NCI-H526 (cell line): ENCODE measurements around the gene PFKP.
"Not testable (repeated sequence)": the region's sequence is repeated elsewhere in the genome, so short reads cannot be mapped to it uniquely, and the experiment has no call there.

ENCODE experiments used
- DNase-seq, 2 experiments: peaks; one replicate each; lab custom pipeline; 2025; lab: John Stamatoyannopoulos, UW

PFKP gene

DNA sequence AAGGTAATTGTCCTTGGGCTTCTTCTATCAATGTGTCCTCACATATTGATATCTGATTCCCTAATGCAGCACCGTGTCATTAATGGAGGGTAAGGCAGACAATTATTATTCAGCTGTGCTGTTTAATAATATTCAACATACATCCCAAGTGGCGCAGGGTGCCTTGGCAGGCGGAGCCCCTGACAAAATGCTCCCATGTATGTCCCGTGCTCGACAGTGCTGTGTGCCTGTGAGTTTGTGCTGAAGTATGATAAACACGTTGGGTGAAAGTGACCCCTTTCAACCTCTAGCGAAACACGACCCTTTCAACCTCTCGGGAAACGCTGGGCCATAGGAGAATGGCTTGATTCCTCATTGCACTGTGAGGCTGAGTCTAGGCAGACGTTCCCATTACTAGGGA is 31.3 kb downstream of the PFKP start:
- DNase-seq, result no peak

DNA sequence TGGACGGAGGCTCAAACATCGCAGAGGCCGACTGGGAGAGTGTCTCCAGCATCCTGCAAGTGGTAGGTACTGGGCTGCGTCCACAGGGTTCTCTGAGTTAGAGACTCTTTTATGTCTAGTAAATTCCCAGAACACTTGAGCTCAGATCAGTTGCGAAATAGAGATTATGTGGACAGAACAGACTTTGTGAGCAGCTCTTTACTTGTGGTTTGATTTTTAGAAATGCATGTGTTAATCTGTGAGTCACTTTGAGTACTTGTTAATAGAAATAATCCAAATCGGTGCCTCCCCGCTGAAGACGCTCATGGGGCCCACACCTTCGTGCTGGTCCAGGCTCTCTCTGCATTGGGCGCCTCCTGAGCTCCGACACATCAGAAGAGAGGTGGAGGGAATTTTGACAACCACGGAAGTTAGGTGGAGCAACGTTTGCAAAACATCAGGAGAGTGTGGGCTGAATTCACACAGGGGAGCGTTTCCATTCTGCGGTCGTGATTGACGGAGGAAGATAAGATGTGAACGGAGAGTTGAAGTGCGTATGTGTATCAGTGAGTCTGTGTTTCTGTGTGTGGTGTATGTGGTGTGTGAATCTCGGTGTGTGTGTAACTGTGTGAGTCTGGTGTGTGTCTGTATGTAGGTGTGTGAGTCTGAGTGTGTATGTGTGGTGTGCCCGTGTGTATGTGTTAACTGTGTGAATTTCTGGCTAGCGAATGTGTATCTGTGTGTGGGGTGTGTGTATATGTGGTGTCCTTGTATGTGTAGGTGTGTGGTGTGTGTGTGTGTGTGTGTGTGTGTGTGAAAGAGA is 32.1 kb downstream of the PFKP start:
- DNase-seq, result no peak

DNA sequence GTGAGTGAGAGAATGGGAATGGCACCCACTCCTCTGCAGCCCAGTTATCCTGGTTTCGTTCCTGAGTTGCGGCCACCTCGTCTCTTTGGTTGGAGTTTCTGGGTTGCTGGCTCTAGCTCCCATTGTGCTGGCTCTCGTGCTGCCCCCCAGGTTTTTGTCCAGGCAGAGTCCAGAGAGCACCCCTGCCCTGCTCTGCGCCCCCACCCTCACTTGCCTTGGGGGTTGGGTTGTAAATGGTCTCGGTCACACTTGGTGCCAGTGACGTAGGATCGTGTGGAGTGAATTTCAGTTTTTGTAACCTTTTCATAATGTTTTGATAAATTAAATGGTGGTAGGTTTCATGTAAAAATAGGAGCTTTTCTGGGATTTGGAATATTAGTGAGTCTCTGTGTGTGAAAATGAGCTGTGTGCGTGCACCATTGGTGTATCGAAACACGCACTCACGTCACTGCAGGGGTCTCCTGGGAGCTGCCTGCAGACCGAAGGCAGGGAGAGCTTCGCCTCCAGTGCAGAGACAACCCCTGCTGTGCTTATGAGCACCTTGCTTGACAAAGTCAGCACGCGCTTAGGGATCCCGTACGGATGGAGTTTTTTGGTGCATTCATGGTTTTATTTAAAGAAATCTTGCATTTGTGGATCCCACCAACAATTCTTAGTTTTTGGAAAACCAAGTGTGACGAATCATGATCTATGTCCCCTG is 32.9 kb downstream of the PFKP start:
- DNase-seq, result no peak

DNA sequence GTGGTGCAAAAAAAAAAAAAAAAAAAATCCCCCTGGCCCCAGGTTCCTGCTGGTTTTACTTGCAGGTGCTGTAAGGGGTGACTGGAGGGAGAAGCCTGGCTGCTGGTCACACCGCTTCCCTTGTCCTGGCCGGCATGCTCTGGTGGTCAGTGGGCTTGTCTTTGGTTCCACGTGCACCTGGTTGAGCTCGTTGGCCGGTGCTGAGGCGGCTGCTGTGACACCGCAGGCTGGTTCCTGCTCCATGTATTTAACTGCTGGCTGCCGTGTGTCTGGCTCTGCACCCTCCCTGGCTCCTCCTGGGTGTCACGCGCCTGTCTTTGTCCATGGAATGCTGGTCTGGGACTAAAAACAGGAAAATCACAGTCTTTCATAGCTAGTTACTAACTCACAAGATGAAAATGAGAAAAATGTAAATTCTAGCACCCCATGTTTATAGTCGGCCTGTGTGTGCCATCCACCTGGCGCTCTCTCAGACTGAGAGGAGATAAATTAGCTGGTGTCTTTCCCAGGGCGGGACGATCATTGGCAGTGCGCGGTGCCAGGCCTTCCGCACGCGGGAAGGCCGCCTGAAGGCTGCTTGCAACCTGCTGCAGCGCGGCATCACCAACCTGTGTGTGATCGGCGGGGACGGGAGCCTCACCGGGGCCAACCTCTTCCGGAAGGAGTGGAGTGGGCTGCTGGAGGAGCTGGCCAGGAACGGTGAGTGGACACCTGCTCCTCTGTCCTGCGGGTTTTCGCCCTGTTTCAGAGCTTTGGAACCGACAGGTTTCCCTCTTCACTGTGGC is 33.7 kb downstream of the PFKP start:
- no peak for DNase-seq

DNA sequence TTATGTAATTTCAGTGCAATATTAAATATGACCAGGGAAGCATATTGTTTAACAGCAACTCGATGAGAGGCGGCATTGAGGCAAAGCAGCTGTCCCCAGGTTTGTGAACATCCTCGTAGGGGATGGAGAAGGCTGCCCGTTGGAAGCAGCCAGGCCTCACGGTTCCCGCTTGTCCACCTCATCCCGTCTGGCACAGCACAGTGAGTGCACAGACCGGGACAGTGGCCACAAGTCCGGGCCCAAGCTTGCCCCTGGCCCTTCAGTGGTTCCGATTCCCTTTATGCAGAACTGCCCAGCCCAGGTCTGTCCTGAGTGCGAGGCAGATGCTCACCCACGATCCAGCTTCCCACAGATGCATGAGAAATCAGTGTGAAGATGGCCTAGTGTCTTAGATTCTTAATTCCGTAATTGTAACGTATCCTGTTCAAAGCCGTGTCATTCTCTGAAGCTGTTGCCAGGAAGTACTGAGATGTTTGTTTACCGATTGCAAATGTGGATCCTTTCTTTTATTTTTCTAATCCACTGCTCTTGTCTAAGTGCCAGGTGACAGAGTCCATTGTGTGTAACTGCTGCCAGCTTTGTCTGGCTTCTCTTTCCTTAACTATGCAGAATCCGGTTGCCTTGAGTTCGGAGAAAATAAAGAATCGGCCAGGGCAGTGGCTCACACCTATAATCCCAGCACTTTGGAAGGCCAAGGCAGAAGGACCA is 35.5 kb downstream of the PFKP start:
- peak in 1 of 2 experiments; percentile 12 for DNase-seq

DNA sequence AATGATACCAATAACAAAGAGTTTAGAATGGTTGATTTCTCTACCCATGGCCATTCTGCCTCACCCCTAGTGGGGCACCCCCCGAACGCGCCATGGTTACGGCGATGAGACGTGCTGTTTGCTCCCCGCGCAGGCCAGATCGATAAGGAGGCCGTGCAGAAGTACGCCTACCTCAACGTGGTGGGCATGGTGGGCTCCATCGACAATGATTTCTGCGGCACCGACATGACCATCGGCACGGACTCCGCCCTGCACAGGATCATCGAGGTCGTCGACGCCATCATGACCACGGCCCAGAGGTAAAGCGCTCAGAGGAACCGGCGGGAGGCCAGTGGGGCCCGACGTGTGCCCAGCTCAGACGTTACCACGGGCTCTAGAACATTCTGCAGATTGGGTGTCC is 36.3 kb downstream of the PFKP start:
- DNase-seq, result no peak

DNA sequence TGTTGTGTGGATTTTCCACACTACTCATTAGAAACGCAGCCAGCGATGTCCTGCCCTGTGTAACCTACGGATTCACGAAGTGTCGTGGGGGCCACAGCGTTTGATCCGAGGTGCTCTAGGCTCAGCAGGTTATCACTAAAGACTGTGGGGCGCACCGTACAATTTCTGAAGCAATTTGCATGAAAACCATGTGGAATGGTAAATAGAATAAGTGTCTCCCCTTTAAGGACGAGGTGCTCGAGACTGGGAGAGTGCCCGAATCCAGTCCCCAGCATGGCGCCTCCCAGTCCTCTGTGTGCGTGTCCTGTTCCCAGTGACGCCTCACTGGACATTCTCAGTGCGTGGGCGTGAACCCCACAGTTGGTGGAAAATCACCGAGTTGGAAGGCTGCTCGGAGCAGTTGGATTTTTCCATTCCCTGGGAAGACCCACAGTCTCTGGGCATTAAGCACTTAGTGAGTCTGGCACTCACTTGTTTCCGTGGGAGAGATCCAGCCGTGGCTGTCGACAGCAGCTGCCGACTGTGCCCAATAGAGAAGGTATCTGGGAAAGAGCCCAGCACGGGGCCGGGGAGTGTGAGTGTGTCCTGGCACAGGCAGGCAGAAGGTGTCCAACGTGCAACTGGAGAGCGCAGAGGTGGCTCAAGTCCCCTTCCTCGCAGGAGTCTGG is 37.0 kb downstream of the PFKP start:
- DNase-seq, result no peak

DNA sequence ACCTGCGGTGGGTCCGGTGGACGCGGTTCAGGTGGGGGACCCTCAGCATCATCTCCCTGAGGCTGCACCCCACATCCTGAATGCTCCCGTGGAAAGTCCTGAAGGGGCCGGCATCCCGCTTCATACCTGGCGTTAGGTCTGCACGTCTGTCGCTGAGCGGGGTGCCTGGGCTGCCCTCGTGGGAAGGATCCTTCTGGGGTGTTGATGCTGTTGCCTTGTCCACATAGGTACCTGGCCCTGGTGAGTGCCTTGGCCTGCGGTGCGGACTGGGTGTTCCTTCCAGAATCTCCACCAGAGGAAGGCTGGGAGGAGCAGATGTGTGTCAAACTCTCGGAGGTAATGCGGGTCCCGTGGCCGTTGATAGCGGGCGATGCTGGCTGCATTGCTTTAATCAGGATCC is 37.8 kb downstream of the PFKP start:
- DNase-seq, result no peak

DNA sequence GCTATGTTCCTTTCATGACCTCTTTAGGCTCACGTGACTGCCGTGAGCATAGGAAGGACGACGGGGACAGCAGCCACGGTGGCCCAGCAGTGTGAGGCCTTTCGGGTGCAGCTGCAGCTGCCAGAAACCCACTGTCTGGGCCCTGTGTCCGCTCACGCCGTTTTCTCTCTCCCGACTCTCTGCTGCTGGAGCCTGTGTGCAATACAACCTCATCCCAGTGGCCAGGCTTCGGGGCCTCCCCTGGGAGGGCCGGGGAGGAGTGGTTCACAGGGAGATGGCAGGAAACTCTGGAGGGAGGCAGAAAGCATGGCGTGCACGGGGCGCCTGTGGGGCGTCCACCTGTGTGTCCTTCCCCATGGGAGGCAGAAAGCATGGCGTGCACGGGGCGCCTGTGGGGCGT is 38.6 kb downstream of the PFKP start:
- no peak for DNase-seq

DNA sequence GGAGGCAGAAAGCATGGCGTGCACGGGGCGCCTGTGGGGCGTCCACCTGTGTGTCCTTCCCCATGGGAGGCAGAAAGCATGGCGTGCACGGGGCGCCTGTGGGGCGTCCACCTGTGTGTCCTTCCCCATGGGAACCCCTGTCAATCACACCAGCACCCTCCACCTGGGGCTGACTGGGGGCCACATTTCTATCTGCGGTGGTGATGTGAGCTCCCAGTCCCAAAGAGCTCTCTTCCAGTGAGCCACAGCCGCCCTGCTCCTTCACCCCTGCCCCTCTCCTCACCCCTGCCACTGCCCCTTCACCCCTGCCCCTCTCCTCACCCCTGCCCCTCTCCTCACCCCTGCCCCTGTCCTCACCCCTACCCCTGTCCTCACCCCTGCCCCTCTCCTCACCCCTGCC is 39.0 kb downstream of the PFKP start:
- not testable (repeated sequence) for DNase-seq

DNA sequence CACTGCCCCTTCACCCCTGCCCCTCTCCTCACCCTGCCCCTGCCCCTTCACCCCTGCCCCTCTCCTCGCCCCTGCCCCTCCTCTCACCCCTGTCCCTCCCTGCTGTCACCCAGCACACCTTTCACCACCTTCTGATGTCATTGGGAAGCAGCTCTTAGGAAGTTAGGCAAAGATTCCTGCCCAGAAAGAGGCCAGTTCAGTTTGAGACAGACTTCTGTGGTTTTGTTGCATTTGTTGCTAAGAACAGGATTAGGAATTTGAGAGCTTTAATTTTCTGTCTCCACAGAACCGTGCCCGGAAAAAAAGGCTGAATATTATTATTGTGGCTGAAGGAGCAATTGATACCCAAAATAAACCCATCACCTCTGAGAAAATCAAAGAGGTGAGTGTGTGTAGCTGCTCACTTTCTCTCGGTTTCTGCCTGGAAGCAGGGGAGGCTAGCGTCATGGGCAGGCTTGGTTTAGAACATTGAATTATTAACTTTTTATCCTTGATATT is 39.6 kb downstream of the PFKP start:
- DNase-seq, result no peak

DNA sequence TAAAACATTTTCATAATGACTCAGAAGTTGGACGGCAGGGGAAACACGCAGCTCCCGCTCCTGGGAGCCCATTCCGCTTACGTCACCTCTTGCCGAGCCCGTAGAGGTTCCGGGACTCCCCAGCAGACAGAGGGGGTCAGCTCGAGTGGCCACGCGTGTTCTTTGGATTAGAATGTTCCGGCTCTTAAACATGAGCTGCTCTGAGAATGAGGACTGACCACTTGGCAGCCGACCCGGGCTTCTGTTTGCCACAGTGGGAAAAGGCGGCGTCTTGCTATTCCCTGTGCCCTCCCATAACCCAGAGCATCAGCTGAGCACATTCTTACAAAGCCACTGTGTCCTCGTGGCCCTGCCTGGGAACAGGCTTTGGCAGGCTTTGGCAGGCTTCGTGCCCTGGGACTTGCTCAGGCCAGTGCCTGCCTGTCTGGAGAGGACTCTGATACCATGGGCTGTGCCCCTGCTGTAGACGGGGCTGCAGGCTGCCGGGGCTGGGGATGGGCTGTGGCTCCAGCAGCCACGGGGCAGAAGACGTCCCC is 40.1 kb downstream of the PFKP start:
- no peak for DNase-seq

DNA sequence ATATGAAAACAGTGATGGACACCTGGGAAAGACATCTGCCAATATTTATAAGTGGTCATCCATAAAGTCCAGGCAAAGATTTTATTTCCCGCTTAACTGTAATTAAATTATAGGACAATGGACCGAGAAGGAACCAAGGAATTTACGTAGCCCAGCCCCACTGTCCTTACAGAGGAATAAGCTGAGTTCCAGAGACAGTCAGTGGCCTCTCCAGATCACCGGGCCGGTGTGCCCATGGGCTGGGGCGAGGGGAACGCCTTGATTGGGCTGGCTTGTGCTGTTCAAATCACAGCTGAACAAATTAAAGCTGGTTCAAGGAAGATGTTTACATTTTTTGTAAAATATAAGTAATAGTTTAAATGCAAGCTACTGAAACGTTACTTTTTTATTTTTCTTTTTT is 40.7 kb downstream of the PFKP start:
- DNase-seq, result no peak

DNA sequence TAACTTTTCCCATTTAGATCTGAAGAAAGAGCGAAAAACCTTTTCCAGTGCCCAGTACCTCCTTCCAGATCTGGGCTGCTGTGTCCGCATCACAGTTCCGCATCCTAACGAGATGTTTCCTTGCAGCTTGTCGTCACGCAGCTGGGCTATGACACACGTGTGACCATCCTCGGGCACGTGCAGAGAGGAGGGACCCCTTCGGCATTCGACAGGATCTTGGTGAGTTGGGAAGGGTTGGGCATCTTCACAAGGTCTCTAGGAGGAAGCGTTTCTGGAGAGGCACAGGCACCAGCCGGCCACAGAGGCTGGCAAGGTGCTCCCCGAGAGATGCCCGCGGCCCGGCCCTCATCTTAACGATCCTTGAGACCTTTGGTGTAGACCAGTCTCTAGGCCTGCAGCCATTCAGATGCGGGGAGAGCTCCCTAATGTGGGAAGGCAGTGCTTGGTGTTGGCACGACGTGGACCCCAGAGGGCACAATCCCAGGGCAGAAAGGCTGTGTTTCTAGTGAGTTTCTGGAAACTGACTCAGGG is 41.3 kb downstream of the PFKP start:
- no peak for DNase-seq

DNA sequence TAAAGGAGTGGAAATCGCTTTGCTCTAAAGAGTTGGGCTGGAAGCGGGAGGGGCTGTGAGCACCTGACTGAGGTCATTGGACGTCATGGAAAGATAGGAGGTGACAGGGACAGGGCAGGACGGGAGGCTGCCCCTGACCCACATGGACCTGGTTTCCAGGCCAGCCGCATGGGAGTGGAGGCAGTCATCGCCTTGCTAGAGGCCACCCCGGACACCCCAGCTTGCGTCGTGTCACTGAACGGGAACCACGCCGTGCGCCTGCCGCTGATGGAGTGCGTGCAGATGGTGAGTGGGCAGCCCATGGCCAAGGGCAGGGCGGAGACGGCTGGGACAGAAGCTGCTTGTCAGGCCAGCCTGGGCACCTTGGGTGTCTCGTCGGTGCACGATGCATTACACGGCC is 41.8 kb downstream of the PFKP start:
- no peak for DNase-seq

DNA sequence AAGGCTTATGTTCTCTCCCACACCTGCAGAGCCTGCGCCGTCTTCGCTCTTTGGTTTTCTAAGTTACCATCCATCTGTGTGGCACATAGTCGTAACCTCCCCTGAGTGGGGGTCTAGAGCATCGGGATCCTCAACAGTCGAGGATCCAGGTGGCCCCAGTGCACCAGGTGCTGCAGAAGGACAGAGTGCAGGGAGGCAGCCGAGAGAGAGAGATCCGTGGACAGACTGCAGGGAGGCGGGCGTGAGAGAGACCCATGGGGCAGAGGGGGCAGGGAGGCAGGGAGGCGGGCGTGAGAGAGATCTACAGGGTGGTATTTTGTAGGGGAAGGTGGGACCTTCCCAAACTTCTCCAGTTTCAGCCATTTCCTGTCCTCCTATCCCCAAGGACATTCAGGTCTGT is 42.3 kb downstream of the PFKP start:
- no peak for DNase-seq

DNA sequence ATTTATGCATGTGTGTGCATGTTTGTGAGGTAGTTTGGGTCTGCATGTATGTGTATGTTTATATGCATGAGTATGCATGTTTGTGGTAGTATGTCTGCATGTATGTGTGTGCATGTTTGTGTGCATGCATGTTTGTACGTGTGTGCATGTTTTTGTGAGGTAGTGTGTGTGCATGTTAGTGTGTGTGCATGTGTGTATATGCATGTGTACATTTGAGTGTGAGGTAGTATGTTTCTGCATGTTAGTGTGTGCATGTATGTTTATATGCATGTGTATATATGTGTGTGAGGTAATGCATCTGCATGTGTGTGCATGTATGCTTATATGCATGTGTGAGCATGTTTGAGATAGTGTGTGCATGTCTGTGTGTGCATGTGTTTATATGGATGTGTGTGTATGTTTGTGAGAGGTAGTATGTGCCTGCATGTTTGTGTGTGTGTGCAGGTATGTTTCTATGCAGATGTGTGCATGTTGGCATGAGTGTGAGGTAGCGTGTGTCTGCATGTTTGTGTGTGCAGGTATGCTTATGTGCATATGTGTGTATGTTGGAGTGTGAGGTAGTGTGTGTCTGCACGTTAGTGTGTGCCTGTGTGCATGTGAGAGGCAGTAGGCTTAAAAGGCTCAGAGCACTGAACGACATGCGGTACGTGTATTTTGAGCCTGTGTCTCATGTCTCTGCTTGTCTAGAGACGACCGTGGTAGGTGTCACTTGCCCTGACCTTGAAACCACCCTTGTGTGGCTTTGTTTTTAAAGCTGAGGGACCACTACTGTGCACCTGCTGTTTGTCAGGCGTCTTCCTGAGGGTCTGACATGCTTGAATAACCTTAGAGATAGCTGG is 43.7 kb downstream of the PFKP start:
- DNase-seq, result no peak

DNA sequence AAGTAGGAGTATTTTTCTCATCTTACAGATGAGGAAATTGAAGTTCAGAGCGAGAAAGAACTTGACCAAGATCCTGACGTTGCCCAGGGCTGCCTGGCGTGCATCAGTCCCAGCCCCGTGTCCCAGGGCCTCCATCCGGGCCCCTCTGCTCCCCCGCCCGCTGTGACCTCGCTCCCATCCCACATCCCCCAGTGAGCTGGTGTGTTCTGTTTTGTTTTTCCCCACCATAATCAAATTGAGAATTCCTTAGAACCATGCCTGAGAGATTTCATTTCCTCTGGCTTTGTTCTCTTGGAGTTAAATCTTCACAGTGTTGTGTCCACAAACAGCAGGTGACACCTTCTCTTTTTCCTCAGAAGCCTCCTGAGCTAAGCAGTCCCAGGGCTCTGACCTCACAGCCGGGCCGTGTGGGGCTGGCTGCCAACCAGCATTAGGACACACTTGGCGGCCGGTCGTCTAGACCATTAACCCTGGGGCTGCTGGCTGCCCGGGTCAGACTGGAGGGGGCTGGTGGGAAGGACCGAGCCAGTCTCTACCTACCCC is 44.3 kb downstream of the PFKP start:
- no peak for DNase-seq

DNA sequence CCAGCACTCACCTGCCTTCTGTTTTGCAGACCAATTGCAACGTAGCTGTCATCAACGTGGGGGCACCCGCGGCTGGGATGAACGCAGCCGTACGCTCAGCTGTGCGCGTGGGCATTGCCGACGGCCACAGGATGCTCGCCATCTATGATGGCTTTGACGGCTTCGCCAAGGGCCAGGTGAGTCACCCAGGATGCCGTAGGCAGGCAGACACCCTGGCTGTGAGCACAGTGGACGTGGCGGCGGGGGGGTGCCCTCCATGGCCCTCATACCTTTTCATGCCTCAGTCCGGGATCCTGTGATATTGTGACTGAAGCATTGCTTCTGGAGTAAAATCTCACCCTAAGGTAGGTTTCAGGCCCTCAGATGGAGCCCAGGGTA is 46.0 kb downstream of the PFKP start:
- DNase-seq, result no peak

DNA sequence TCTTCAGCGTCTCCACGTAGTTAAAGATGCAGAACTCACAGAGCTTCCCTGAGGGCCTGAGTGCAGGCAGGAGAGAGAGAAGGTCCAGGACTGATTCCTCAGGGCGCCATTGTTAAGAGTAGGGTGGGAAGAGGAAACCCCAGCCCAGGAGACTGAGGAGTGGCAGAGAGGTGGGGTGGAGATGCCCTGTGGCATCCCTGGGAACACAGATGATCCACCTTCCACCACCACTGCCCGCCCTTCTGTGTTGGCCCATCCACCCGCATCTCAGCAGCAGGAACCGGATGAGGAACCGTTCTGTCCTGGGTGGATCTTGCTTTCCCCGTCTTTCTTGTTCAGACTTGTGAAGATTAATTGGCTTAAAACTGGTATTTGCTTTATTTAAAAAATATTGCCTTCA is 48.3 kb downstream of the PFKP start:
- DNase-seq, result no peak
